Measurements from ENCODE around the gene UBE2E2.

DNA sequence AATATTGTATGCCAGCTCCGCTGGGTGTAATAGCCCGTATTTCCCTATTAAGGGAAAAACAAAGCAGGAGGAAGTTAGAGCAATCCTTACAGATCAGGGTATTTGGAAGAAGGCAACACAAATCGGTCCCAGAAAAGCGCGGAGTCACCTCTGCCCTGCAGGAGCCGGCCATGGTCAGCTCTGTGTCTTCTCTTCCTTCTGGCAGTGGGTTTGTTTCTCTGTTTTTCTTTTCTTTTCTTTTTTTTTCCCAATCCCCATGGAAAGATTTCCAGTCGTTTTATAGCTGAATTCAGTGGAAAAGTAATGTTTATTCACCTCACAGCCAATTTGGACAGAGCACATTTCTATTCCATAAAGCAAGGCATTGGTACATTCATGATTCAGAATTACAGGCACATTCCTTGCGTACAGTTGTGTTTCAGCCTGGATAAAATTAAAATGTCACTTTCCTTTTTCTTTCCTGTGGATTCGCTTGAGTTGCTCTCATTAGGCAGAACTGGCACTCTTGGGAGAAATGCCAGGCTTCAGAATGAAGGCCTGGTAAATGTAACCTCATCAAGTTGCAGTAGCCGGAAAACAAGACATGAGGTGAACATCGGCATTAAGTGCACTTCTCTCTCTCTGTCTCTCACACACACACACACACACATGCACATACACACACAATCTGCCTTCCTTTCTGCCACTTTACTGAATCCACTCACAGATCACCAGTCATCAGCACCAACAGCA, 398.1 kb downstream of the UBE2E2 start:
- TF ChIP-seq POLR2A (IDR thresholded peaks at IDR 0.05; ENCODE audit: extremely low read depth, insufficient read length) (no peak), MYC (IDR thresholded peaks at IDR 0.05; ENCODE audit: low read depth, low read length) (no peak)
- TF ChIP-seq, protein P1, sequence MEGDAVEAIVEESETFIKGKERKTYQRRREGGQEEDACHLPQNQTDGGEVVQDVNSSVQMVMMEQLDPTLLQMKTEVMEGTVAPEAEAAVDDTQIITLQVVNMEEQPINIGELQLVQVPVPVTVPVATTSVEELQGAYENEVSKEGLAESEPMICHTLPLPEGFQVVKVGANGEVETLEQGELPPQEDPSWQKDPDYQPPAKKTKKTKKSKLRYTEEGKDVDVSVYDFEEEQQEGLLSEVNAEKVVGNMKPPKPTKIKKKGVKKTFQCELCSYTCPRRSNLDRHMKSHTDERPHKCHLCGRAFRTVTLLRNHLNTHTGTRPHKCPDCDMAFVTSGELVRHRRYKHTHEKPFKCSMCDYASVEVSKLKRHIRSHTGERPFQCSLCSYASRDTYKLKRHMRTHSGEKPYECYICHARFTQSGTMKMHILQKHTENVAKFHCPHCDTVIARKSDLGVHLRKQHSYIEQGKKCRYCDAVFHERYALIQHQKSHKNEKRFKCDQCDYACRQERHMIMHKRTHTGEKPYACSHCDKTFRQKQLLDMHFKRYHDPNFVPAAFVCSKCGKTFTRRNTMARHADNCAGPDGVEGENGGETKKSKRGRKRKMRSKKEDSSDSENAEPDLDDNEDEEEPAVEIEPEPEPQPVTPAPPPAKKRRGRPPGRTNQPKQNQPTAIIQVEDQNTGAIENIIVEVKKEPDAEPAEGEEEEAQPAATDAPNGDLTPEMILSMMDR (IDR thresholded peaks at IDR 0.05; ENCODE audit: low read depth, low read length) = no peak
- TF ChIP-seq, protein P2, sequence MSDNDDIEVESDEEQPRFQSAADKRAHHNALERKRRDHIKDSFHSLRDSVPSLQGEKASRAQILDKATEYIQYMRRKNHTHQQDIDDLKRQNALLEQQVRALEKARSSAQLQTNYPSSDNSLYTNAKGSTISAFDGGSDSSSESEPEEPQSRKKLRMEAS (IDR thresholded peaks at IDR 0.05; ENCODE audit: low read depth, low read length) = no peak
